Measurements from ENCODE around the gene DSTYK.

- TF ChIP-seq ZNF2 (tag by site-specific recombination; IDR thresholded peaks at IDR 0.05): no peak
- TF ChIP-seq MZF1 (tag by site-specific recombination; IDR thresholded peaks at IDR 0.05; ENCODE audit: borderline replicate concordance): no peak
- TF ChIP-seq TCF7L2 (IDR thresholded peaks at IDR 0.05; ENCODE audit: borderline replicate concordance, low read depth, low read length): no peak
- no peak for TF ChIP-seq CTCF (tag by site-specific recombination; IDR thresholded peaks at IDR 0.05)
- no peak for TF ChIP-seq ZNF292 (tag by site-specific recombination; IDR thresholded peaks at IDR 0.05; ENCODE audit: borderline replicate concordance, low read depth)
- TF ChIP-seq REST (tag by site-specific recombination; IDR thresholded peaks at IDR 0.05): no peak
- TF ChIP-seq ZNF184 (tag by site-specific recombination; IDR thresholded peaks at IDR 0.05): no peak
- TF ChIP-seq ZNF16 (tag by site-specific recombination; IDR thresholded peaks at IDR 0.05; ENCODE audit: low read depth): no peak
- no peak for TF ChIP-seq ZNF37A (tag by site-specific recombination; IDR thresholded peaks at IDR 0.05)
- TF ChIP-seq ZNF121 (tag by site-specific recombination; IDR thresholded peaks at IDR 0.05): no peak
- no peak for TF ChIP-seq ZNF473 (tag by site-specific recombination; IDR thresholded peaks at IDR 0.05)
- TF ChIP-seq ZNF610 (tag by site-specific recombination; IDR thresholded peaks at IDR 0.05; ENCODE audit: borderline replicate concordance): no peak
- TF ChIP-seq ZNF24 (tag by site-specific recombination; IDR thresholded peaks at IDR 0.05): no peak
Measured at GRCh38 chr1:205251576-205251975, 40.1 kb upstream of the DSTYK start.

Data from HEK293 (cell line).